K562 (cell line): ENCODE results near the gene PRKAG2. TPM values are rescaled to one million over a fixed set of nuclear protein-coding genes. Genes with fewer than 3 reads are reported as not detected.
A peak's percentile ranks its signal among the peaks of the same experiment; 100 is the strongest.

Source experiments
- ATAC-seq: fragments of 200-7000 bp; cut with Tn5 transposase; 3 replicates; pipeline ENCODE4 v1.9.1; 2020; ENCODE audit warnings: moderate library complexity
- BruUV-seq: library from RNA; stranded (reverse); fragments of 400-500 nt; replicated peaks from 2 replicates; lab custom pipeline; 2021; lab: Mats Ljungman, UMichigan
- CTCF ChIA-PET: fragments of 300-600 bp; formaldehyde crosslinking; extraction: SDS; loops from one replicate; lab custom pipeline; 2021; ENCODE audit warnings: low intra/inter-chr PET ratio; lab: Yijun Ruan, JAX
- POLR2A ChIA-PET: fragments of 300-600, 350-650 bp; sonication (Branson Sonifier 250); formaldehyde crosslinking; extraction: SDS; loops from one replicate; lab custom pipeline; 2021; ENCODE audit warnings: antibody characterized with exemption, inconsistent platforms; lab: Yijun Ruan, JAX
- DNase-seq, 4 experiments: peaks; one replicate each; pipeline versions ENCODE4 v3.0.0 to v3.0.0-alpha.2; 2011 to 2018; ENCODE audit warnings: low spot score in 3 of 4, mixed read lengths in 3 of 4; ENCODE audit errors: extremely low read depth in 1 of 4
- FAIRE-seq: peaks from 2 replicates; lab custom pipeline; 2011; peaks lifted over from hg19 to GRCh38; lab: Jason Lieb, UNC
- H2AFZ ChIP-seq: 2 replicates; pipeline ENCODE4 v1.6.0; 2011; ENCODE audit warnings: low read depth, low read length, control low read depth, inconsistent platforms
- H3K27ac ChIP-seq: fragments of 200-600 bp; 3 replicates; pipeline ENCODE4 v1.8.0; 2011; ENCODE audit warnings: low read depth, mild to moderate bottlenecking, control low read depth, inconsistent platforms, low read length, moderate library complexity, mixed read lengths; ENCODE audit errors: extremely low read depth
- H3K27me3 ChIP-seq, 2 experiments: fragments of 300-600 bp in 1 of 2; 2 replicates in 1 of 2; 3 replicates in 1 of 2; pipeline versions ENCODE4 v1.6.0 to v1.8.0; 2011; ENCODE audit warnings: inconsistent platforms in 2 of 2, low read length in 2 of 2, mild to moderate bottlenecking in 1 of 2, mixed read lengths in 1 of 2, moderate library complexity in 1 of 2; ENCODE audit not compliant: control insufficient read depth in 2 of 2, insufficient read depth in 2 of 2
- H3K36me3 ChIP-seq: fragments of 300-600 bp; 3 replicates; pipeline ENCODE4 v1.8.0; 2011; ENCODE audit warnings: mild to moderate bottlenecking, low read length, inconsistent platforms; ENCODE audit not compliant: control insufficient read depth, insufficient read depth
- H3K4me1 ChIP-seq, 2 experiments: fragments of 200-600 bp in 1 of 2; replicated peaks in 1 of 2; 2 replicates in 1 of 2; 3 replicates in 1 of 2; pipeline versions ENCODE4 v1.5.1 to v1.8.0; 2011; ENCODE audit warnings: inconsistent platforms in 2 of 2, low read length in 2 of 2, mild to moderate bottlenecking in 1 of 2, mixed read lengths in 1 of 2, moderate library complexity in 1 of 2; ENCODE audit not compliant: control insufficient read depth in 2 of 2, insufficient read depth in 2 of 2
- H3K4me2 ChIP-seq: 2 replicates; pipeline ENCODE4 v1.6.1; 2011; ENCODE audit warnings: low read length, control low read depth, inconsistent platforms, mixed read lengths; ENCODE audit not compliant: insufficient read depth
- H3K4me3 ChIP-seq: fragments of 200-600 bp; sonication (generic), shearing (Covaris generic); 2 replicates; pipeline ENCODE4 v1.5.1; 2016; ENCODE audit warnings: control low read depth, inconsistent platforms
- H3K79me2 ChIP-seq: fragments of 200-600 bp; 3 replicates; pipeline ENCODE4 v1.8.0; 2011; ENCODE audit warnings: low read length, inconsistent platforms; ENCODE audit not compliant: control insufficient read depth, insufficient read depth
- H3K9ac ChIP-seq, 2 experiments: 2 replicates each; pipeline versions ENCODE4 v1.6.0 to v1.6.1; 2011; ENCODE audit warnings: low read depth in 2 of 2, low read length in 2 of 2, control low read depth in 1 of 2, inconsistent platforms in 1 of 2, mild to moderate bottlenecking in 1 of 2, mixed read lengths in 1 of 2; ENCODE audit not compliant: insufficient read depth in 1 of 2
- H3K9me1 ChIP-seq: one replicate; pipeline ENCODE4 v1.6.0; 2011; ENCODE audit warnings: inconsistent platforms, mild to moderate bottlenecking, low read length, moderate library complexity; ENCODE audit not compliant: control insufficient read depth, insufficient read depth
- H3K9me3 ChIP-seq: replicated peaks from 2 replicates; pipeline ENCODE4 v1.5.1; 2011; ENCODE audit warnings: low read depth, low read length, inconsistent platforms; ENCODE audit not compliant: control insufficient read depth, insufficient read depth
- H4K20me1 ChIP-seq: replicated peaks from 2 replicates; pipeline ENCODE4 v1.6.1; 2011; ENCODE audit warnings: low read length, inconsistent platforms, mixed read lengths; ENCODE audit not compliant: control insufficient read depth, insufficient read depth
- BCOR ChIP-seq: fragments of 450-650 bp; IDR thresholded peaks from 2 replicates; pipeline ENCODE4 v1.6.1; 2016
- BRD9 ChIP-seq: fragments of 450-650 bp; IDR thresholded peaks from 2 replicates; pipeline ENCODE4 v1.6.1; 2018; ENCODE audit warnings: low read depth; ENCODE audit not compliant: partially characterized antibody
- EP300 ChIP-seq: IDR thresholded peaks from 2 replicates; pipeline ENCODE4 v1.6.1; 2012; ENCODE audit warnings: low read length, improper control_type of control experiment
- HDAC2 ChIP-seq: fragments of 450-650 bp; IDR thresholded peaks from 2 replicates; pipeline ENCODE4 v1.6.1; 2016; ENCODE audit warnings: mild to moderate bottlenecking
- KDM1A ChIP-seq, 2 experiments: fragments of 450-650 bp; IDR thresholded peaks; 2 replicates each; pipeline ENCODE4 v1.6.1; 2016; ENCODE audit warnings: mild to moderate bottlenecking in 2 of 2
- NFIC ChIP-seq: fragments of 450-650 bp; IDR thresholded peaks from 2 replicates; pipeline ENCODE4 v1.6.1; 2017; ENCODE audit warnings: mild to moderate bottlenecking, inconsistent platforms
- RBM25 ChIP-seq: fragments of 200-400 bp; formaldehyde crosslinking; IDR thresholded peaks from 2 replicates; pipeline ENCODE4 v1.6.1; 2018; ENCODE audit warnings: low read length, low read depth, moderate library complexity; ENCODE audit not compliant: severe bottlenecking
- SAFB2 ChIP-seq: fragments of 200-400 bp; formaldehyde crosslinking; IDR thresholded peaks from 2 replicates; pipeline ENCODE4 v1.6.1; 2018; ENCODE audit warnings: borderline replicate concordance, low read length, low read depth, moderate library complexity; ENCODE audit not compliant: severe bottlenecking
- SMARCA5 ChIP-seq: fragments of 450-650 bp; IDR thresholded peaks from 2 replicates; pipeline ENCODE4 v1.6.1; 2016
- U2AF1 ChIP-seq: fragments of 200-400 bp; formaldehyde crosslinking; optimal IDR thresholded peaks from 2 replicates; pipeline ENCODE3; 2017; ENCODE audit warnings: mild to moderate bottlenecking, low read depth, low read length, moderate library complexity
- ZFP36 ChIP-seq: fragments of 150-350 bp; IDR thresholded peaks from 2 replicates; pipeline ENCODE4 v1.6.1; 2018; ENCODE audit warnings: low read length, low read depth; ENCODE audit not compliant: partially characterized antibody
- ZNF224 ChIP-seq: sonication (generic); formaldehyde crosslinking; IDR thresholded peaks from 2 replicates; pipeline ENCODE4 v1.8.0; 2022; ENCODE audit warnings: mild to moderate bottlenecking, missing genetic modification reagents
- ZNF232 ChIP-seq: sonication (generic); formaldehyde crosslinking; IDR thresholded peaks from 2 replicates; pipeline ENCODE4 v1.8.0; 2022; ENCODE audit warnings: mild to moderate bottlenecking, missing genetic modification reagents
- WGBS: fragments of 100-300 bp; shearing (Covaris generic); methylation state at CpG from one replicate; pipeline ENCODE4 v1.1.6; 2016; ENCODE audit warnings: low coverage, mixed read lengths; ENCODE audit not compliant: insufficient coverage; ENCODE audit errors: missing lambda C conversion rate; 5-methylcytosine and 5-hydroxymethylcytosine counted together
- in situ Hi-C: fragments of 300-500 bp; cut with MboI; formaldehyde crosslinking; loops from 4 replicates; pipeline ENCODE4 v1.15.0; 2018; ENCODE audit warnings: inconsistent platforms, mixed read lengths
- intact Hi-C: fragments of 100-400 bp; cut with micrococcal nuclease; formaldehyde crosslinking; loops from 2 replicates; pipeline ENCODE4 v1.14.2; 2022
- polyA plus RNA-seq, 8 experiments: library from polyadenylated mRNA; depleted of rRNA in 4 of 8; stranded (reverse) in 5 of 8; unstranded in 3 of 8; fragments of >200 nt; fragmentation: Nextera tagmentation in 2 of 8; fragmentation: Illumina TruSeq in 1 of 8; extraction: Ambion mirVana in 2 of 8; extraction: Trizol in 1 of 8; gene quantifications; 2 replicates each; pipeline versions ENCODE4 v1.2.1 to v1.2.3, GENCODE V29; 2011 to 2014; ENCODE audit warnings: inconsistent platforms in 1 of 8, missing spikeins in 1 of 8
- total RNA-seq, 7 experiments: library from RNA; depleted of rRNA in 6 of 7; stranded (reverse); fragments of >200 nt in 6 of 7; fragmentation: Illumina TruSeq in 2 of 7; extraction: Trizol in 2 of 7; gene quantifications; 2 replicates each; pipeline versions ENCODE4 v1.2.1 to v1.2.3, GENCODE V29; 2011 to 2021; ENCODE audit warnings: low replicate concordance in 1 of 7
- TF ChIP-seq, protein P1 (sequence below): fragments of 250-450 bp; sonication (Bioruptor Pico); IDR thresholded peaks from 2 replicates; pipeline ENCODE4 v1.8.0; 2022; ENCODE audit warnings: inconsistent platforms
- TF ChIP-seq, protein P2 (sequence below): IDR thresholded peaks from 2 replicates; pipeline ENCODE4 v1.6.1; 2016; ENCODE audit warnings: missing genetic modification characterization, missing compliant biosample characterization

Gene PRKAG2
- total and polyA plus RNA-seq, 9 of the 15 experiments (the other 6 are each of a cell fraction or from before 2014, with no cell fraction given), result 0.99 to 5.6 (median 3.3) TPM

DNA sequence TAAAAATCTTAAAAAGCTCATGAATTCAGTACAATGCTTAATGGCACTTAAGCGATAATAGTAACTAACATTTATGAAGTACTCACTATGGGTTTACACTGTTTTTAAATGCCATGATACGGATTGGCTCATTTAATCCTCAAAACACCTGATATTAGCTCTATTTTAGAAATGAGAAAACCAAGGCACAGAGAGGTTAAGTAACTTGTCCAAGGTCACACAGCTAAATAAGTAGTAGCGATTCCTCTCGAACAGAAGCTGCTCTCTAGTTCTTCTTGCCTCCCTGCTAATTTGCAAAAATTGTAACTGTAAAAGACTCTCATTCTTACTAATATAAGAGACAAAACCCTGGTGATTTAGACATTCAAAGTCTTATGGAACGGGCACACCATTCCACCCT, 246.6 kb downstream of the PRKAG2 start:
- H3K4me2 ChIP-seq, result no peak overlapping the region
- 0 out of 2 replicates have a peak, but pooled peaks have one; percentile 30 for TF ChIP-seq ZNF224
- TF ChIP-seq HDAC2, result 0 out of 2 replicates have a peak, but pooled peaks have one; percentile 37
- TF ChIP-seq, protein P1, sequence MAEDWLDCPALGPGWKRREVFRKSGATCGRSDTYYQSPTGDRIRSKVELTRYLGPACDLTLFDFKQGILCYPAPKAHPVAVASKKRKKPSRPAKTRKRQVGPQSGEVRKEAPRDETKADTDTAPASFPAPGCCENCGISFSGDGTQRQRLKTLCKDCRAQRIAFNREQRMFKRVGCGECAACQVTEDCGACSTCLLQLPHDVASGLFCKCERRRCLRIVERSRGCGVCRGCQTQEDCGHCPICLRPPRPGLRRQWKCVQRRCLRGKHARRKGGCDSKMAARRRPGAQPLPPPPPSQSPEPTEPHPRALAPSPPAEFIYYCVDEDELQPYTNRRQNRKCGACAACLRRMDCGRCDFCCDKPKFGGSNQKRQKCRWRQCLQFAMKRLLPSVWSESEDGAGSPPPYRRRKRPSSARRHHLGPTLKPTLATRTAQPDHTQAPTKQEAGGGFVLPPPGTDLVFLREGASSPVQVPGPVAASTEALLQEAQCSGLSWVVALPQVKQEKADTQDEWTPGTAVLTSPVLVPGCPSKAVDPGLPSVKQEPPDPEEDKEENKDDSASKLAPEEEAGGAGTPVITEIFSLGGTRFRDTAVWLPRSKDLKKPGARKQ (CRISPR knock-in tag), result no peak
- TF ChIP-seq BRD9, result peak; percentile 23
- peak; percentile 89 for TF ChIP-seq ZFP36
- peak; percentile 72 to 79 for TF ChIP-seq KDM1A (IDR thresholded peaks at IDR 0.05)
- TF ChIP-seq SMARCA5, result peak; percentile 66; the same call in 1 of the 2 replicates
- TF ChIP-seq U2AF1, result peak; percentile 34
- no peak for TF ChIP-seq EP300
- TF ChIP-seq SAFB2, result no peak
- TF ChIP-seq, protein P2, sequence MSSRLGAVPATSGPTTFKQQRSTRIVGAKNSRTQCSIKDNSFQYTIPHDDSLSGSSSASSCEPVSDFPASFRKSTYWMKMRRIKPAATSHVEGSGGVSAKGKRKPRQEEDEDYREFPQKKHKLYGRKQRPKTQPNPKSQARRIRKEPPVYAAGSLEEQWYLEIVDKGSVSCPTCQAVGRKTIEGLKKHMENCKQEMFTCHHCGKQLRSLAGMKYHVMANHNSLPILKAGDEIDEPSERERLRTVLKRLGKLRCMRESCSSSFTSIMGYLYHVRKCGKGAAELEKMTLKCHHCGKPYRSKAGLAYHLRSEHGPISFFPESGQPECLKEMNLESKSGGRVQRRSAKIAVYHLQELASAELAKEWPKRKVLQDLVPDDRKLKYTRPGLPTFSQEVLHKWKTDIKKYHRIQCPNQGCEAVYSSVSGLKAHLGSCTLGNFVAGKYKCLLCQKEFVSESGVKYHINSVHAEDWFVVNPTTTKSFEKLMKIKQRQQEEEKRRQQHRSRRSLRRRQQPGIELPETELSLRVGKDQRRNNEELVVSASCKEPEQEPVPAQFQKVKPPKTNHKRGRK (tag), result peak; percentile 60; the same call in 1 of the 2 replicates
- TF ChIP-seq BCOR, result peak; percentile 91
- TF ChIP-seq ZNF232 (CRISPR knock-in tag), result no peak
- TF ChIP-seq RBM25, result peak; percentile 100
- peak; percentile 21; the same call in 1 of the 2 replicates for TF ChIP-seq NFIC
- H3K4me3 ChIP-seq, result no peak overlapping the region

More for the DNA sequence above, 246.6 kb downstream of the PRKAG2 start:
- no peak overlapping the region for H3K27ac ChIP-seq
- no peak overlapping the region for H2AFZ ChIP-seq
- peaks cover 43 to 46% of the 10 kb centered on the region in 2 experiments for H3K27me3 ChIP-seq
- no TSS peak for BruUV-seq
- DNase-seq, result no peak
- FAIRE-seq, result no peak
- no peaks in the 10 kb centered on the region for H3K79me2 ChIP-seq
- ChIA-PET CTCF (no interaction called here), POLR2A (interaction anchor here (1.1 to 1.5 kb wide), 2 partner anchors 11 to 132 kb away, joined by 3 to 6 read pairs; no protein-coding TSS in a partner anchor)
- peaks cover 6 to 15% of the 10 kb centered on the region in 2 experiments; a peak in 3 of 5 replicates for H3K4me1 ChIP-seq
- WGBS, result 27% methylated on average over 5 of the region's 5 CpGs
- ATAC-seq, result no peak
- intact Hi-C loops (loop anchor here (5.0 to 10.0 kb wide), 3 partner anchors 113 to 266 kb away; partner anchors contain the start of gene RHEB), in situ Hi-C loops (no loop called here)
- H3K9me1 ChIP-seq, result no peaks in the 10 kb centered on the region
- H3K36me3 ChIP-seq, result no peaks in the 10 kb centered on the region
- no peak overlapping the region for H3K9ac ChIP-seq
- H3K9me3 ChIP-seq, result no peaks in the 10 kb centered on the region
- peaks cover 13% of the 10 kb centered on the region for H4K20me1 ChIP-seq
